OCI-LY1 (cell line): ENCODE results near the gene NEGR1.

ENCODE experiments used
- EZH2 ChIP-seq: fragments of 200-600 bp; sonication (generic), shearing (Covaris generic); IDR thresholded peaks from 2 replicates; pipeline ENCODE4 v1.8.0; 2017; ENCODE audit warnings: borderline replicate concordance, mixed run types, mild to moderate bottlenecking, antibody characterized with exemption, low read length, moderate library complexity, mixed read lengths
- TF ChIP-seq, protein P1 (sequence below): fragments of 200-600 bp; sonication (generic), shearing (Covaris generic); IDR thresholded peaks from 2 replicates; pipeline ENCODE4 v1.5.1; 2017; ENCODE audit warnings: mild to moderate bottlenecking, antibody characterized with exemption, low read length, moderate library complexity, mixed read lengths

DNA sequence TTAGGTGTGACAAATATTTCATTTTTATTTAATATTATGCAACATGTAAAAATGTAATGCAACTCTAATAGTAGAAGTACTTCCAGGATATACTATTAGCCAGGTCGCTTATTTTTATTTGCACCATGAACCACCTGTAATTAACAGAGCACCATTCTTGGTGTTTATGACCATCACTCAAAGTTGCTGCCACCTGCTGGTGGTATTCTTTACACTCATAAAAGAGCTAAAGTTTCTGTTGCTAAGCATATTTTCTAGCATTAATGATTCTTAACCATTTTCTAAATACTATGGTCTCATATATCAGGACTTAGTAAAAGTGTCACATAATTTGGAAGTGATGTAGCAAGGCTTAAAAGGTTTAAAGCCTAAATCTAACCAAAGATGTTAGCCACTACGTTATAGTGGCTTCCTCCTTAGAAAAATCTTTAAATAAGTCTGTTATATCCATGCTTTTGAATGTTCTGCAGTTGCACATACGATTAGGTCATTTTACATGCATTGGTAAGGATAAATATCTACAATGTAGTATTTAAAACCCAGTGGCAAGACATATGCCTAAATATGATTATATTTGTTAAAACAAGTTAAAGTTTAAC is 244.5 kb downstream of the NEGR1 start:
- TF ChIP-seq, protein P1, sequence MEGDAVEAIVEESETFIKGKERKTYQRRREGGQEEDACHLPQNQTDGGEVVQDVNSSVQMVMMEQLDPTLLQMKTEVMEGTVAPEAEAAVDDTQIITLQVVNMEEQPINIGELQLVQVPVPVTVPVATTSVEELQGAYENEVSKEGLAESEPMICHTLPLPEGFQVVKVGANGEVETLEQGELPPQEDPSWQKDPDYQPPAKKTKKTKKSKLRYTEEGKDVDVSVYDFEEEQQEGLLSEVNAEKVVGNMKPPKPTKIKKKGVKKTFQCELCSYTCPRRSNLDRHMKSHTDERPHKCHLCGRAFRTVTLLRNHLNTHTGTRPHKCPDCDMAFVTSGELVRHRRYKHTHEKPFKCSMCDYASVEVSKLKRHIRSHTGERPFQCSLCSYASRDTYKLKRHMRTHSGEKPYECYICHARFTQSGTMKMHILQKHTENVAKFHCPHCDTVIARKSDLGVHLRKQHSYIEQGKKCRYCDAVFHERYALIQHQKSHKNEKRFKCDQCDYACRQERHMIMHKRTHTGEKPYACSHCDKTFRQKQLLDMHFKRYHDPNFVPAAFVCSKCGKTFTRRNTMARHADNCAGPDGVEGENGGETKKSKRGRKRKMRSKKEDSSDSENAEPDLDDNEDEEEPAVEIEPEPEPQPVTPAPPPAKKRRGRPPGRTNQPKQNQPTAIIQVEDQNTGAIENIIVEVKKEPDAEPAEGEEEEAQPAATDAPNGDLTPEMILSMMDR = peak; percentile 60
- TF ChIP-seq EZH2 = no peak
